Fibroblast of lung (primary cell): ENCODE measurements around the gene CAMSAP2. TPM values are rescaled to one million over a fixed set of nuclear protein-coding genes. Genes with fewer than 3 reads are reported as not detected.
A peak's percentile ranks its signal among the peaks of the same experiment; 100 is the strongest.

Source experiments
- DNase-seq, 2 donors: peaks; one replicate each; pipeline versions ENCODE4 v3.0.0 to v3.0.0-alpha.2; 2010; ENCODE audit warnings: low read depth in 2 of 2
- H2AFZ ChIP-seq: 2 replicates; pipeline ENCODE4 v1.5.1; 2012; ENCODE audit warnings: low read length, control low read depth, inconsistent platforms
- H3K27ac ChIP-seq: 2 replicates; pipeline ENCODE4 v1.5.1; 2011; ENCODE audit warnings: low read length, control low read depth; ENCODE audit not compliant: insufficient read depth
- H3K27me3 ChIP-seq: 2 replicates; pipeline ENCODE4 v1.5.1; 2011; ENCODE audit warnings: mild to moderate bottlenecking, low read length; ENCODE audit not compliant: control insufficient read depth, insufficient read depth
- H3K36me3 ChIP-seq: 2 replicates; pipeline ENCODE4 v1.5.1; 2011; ENCODE audit warnings: low read length; ENCODE audit not compliant: control insufficient read depth, insufficient read depth
- H3K4me1 ChIP-seq: 2 replicates; pipeline ENCODE4 v1.5.1; 2011; ENCODE audit warnings: low read length; ENCODE audit not compliant: control insufficient read depth, insufficient read depth; ENCODE audit errors: extremely low read depth
- H3K4me2 ChIP-seq: 2 replicates; pipeline ENCODE4 v1.5.1; 2011; ENCODE audit warnings: low read length, control low read depth; ENCODE audit not compliant: insufficient read depth; ENCODE audit errors: extremely low read depth
- H3K4me3 ChIP-seq, 4 experiments: fragments of 200-600 bp in 1 of 4; sonication (generic) in 1 of 4; replicated peaks in 1 of 4; 2 replicates each; pipeline ENCODE4 v1.5.1; 2011 to 2016; ENCODE audit warnings: low read length in 4 of 4, low read depth in 3 of 4, mild to moderate bottlenecking in 3 of 4, control low read depth in 2 of 4, inconsistent platforms in 1 of 4, mixed read lengths in 1 of 4; ENCODE audit not compliant: insufficient read depth in 1 of 4; ENCODE audit errors: control extremely low read depth in 1 of 4
- H3K79me2 ChIP-seq: 2 replicates; pipeline ENCODE4 v1.5.1; 2012; ENCODE audit warnings: mild to moderate bottlenecking, low read length, inconsistent platforms; ENCODE audit not compliant: control insufficient read depth, insufficient read depth
- H3K9ac ChIP-seq: 2 replicates; pipeline ENCODE4 v1.5.1; 2011; ENCODE audit warnings: mild to moderate bottlenecking, low read length, control low read depth; ENCODE audit not compliant: insufficient read depth
- H3K9me3 ChIP-seq: 2 replicates; pipeline ENCODE4 v1.5.1; 2012; ENCODE audit warnings: low read depth, low read length; ENCODE audit not compliant: control insufficient read depth, insufficient read depth
- H4K20me1 ChIP-seq: 2 replicates; pipeline ENCODE4 v1.5.1; 2011; ENCODE audit warnings: low read length; ENCODE audit not compliant: control insufficient read depth, insufficient read depth; ENCODE audit errors: extremely low read depth
- CTCF ChIP-seq, 2 donors: IDR thresholded peaks in 1 of 2; conservative IDR thresholded peaks in 1 of 2; 1 replicate in 1 of 2; 2 replicates in 1 of 2; pipeline ENCODE4 v1.5.1; 2011 to 2012; ENCODE audit warnings: low read length in 2 of 2, control low read depth in 1 of 2, inconsistent platforms in 1 of 2, low read depth in 1 of 2, mild to moderate bottlenecking in 1 of 2
- EZH2 ChIP-seq: IDR thresholded peaks from 2 replicates; pipeline ENCODE4 v1.5.1; 2012; ENCODE audit warnings: low read length, control low read depth, mild to moderate bottlenecking; ENCODE audit errors: missing control alignments
- polyA plus RNA-seq, 2 donors: library from polyadenylated mRNA; depleted of rRNA in 1 of 2; stranded (reverse) in 1 of 2; unstranded in 1 of 2; fragments of >200 nt; gene quantifications; 2 replicates each; pipeline ENCODE4 v1.2.1, GENCODE V29; 2011 to 2012; ENCODE audit warnings: missing spikeins in 1 of 2
- total RNA-seq: library from RNA; depleted of rRNA; stranded (reverse); fragments of >200 nt; gene quantifications from 2 replicates; pipeline ENCODE4 v1.2.1, GENCODE V29; 2014

The CAMSAP2 gene
- total and polyA plus RNA-seq, 2 donors (not counting 1 experiment from before 2014, with no cell fraction given): 22.3 to 32.5 TPM

DNA sequence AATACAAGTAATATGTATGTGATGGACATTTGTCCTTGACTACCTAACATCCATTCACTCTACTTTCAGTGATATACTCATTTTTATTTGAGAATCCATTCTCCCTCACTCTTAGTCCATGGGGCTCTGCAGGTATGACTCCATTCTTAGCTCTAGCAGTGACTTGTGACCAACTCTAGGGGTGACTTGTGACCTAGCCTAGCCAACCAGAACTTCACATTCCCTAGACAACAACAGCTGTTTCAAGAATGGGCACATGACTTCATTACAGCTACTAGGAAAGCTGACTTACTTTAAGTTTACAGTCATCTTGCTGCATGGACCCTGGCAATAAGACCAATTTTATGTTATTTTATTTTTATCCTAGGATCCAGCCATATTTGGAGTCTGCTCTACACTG, 45.4 kb upstream of the CAMSAP2 start:
- Histone ChIP-seq H3K79me2 (no peaks in the 10 kb centered on the region), H3K4me2 (no peak overlapping the region), H4K20me1 (no peaks in the 10 kb centered on the region), H3K27ac (no peak overlapping the region), H3K36me3 (no peaks in the 10 kb centered on the region), H3K27me3 (no peaks in the 10 kb centered on the region), H2AFZ (no peak overlapping the region), H3K9me3 (no peaks in the 10 kb centered on the region), H3K9ac (no peak overlapping the region), H3K4me3 (no peak overlapping the region), H3K4me1 (no peaks in the 10 kb centered on the region)
- TF ChIP-seq CTCF (conservative IDR thresholded peaks at IDR 0.05 in 1 of 2, IDR thresholded peaks at IDR 0.05 in 1 of 2; ENCODE audit: low read depth in 1 of 2, low read length in 2 of 2) (no peak), EZH2 (no peak)
- DNase-seq: no peak

GRCh38 chr1:200694738-200695137, 44.0 kb upstream of the CAMSAP2 start:
- no peaks in the 10 kb centered on the region for H3K4me1 ChIP-seq
- H3K9me3 ChIP-seq: no peaks in the 10 kb centered on the region
- H3K9ac ChIP-seq: no peak overlapping the region
- no peak for TF ChIP-seq EZH2
- TF ChIP-seq CTCF (conservative IDR thresholded peaks at IDR 0.05 in 1 of 2, IDR thresholded peaks at IDR 0.05 in 1 of 2; ENCODE audit: low read depth in 1 of 2, low read length in 2 of 2): no peak
- no peak for DNase-seq
- H3K4me3 ChIP-seq: no peak overlapping the region
- H3K36me3 ChIP-seq: no peaks in the 10 kb centered on the region
- H4K20me1 ChIP-seq: no peaks in the 10 kb centered on the region
- no peaks in the 10 kb centered on the region for H3K27me3 ChIP-seq
- H3K79me2 ChIP-seq: no peaks in the 10 kb centered on the region
- no peak overlapping the region for H3K4me2 ChIP-seq
- no peak overlapping the region for H3K27ac ChIP-seq
- no peak overlapping the region for H2AFZ ChIP-seq

DNA sequence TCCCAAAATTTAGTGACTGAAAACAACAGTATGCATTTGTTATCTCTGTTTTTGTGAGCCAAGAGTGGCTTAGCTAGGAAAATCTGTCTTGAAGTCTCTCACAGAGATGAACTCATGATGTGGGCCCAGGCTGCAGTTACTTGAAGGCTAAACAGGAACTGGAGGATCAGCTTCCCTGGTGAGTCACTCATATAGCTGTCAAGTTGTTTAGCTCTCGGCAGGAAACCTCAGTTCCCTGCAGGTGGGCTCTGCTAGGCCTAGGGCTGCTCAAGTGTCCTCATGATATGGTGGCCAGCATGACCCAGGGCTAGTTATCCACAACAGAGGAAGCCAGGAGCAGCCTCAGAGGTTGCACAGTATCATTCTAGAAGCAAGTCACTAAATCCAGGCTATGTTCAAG, 38.8 kb upstream of the CAMSAP2 start:
- no peak for TF ChIP-seq EZH2
- TF ChIP-seq CTCF (conservative IDR thresholded peaks at IDR 0.05 in 1 of 2, IDR thresholded peaks at IDR 0.05 in 1 of 2; ENCODE audit: low read depth in 1 of 2, low read length in 2 of 2): no peak
- no peak overlapping the region for H3K27ac ChIP-seq
- no peak overlapping the region for H2AFZ ChIP-seq
- no peaks in the 10 kb centered on the region for H3K27me3 ChIP-seq
- H3K4me3 ChIP-seq: no peak overlapping the region
- peak in 1 of 2 donors; percentile 59 for DNase-seq
- no peaks in the 10 kb centered on the region for H3K4me1 ChIP-seq
- no peak overlapping the region for H3K9ac ChIP-seq
- no peaks in the 10 kb centered on the region for H4K20me1 ChIP-seq
- H3K79me2 ChIP-seq: no peaks in the 10 kb centered on the region
- H3K36me3 ChIP-seq: no peaks in the 10 kb centered on the region
- H3K9me3 ChIP-seq: no peaks in the 10 kb centered on the region
- H3K4me2 ChIP-seq: no peak overlapping the region
